HepG2 (cell line): ENCODE data around the gene ACACA. TPM values are rescaled to one million over a fixed set of nuclear protein-coding genes. Genes with fewer than 3 reads are reported as not detected.

Experiments
- ATAC-seq: fragments of 200-7000 bp; cut with Tn5 transposase; 3 replicates; pipeline ENCODE4 v1.9.1; 2020; ENCODE audit warnings: mild to moderate bottlenecking, moderate library complexity
- BruUV-seq: library from RNA; stranded (reverse); fragments of 400-500 nt; replicated peaks from 2 replicates; lab custom pipeline; 2021; lab: Mats Ljungman, UMichigan
- CTCF ChIA-PET: fragments of 300-600 bp; formaldehyde crosslinking; extraction: SDS; loops from one replicate; lab custom pipeline; 2021; ENCODE audit warnings: low total read pairs, inconsistent platforms, low intra/inter-chr PET ratio; lab: Yijun Ruan, JAX
- POLR2A ChIA-PET: fragments of 350-600 bp; sonication (Branson Sonifier 250); formaldehyde crosslinking; loops from one replicate; lab custom pipeline; 2020; ENCODE audit warnings: antibody characterized with exemption, inconsistent platforms; lab: Yijun Ruan, JAX
- DNase-seq: peaks from one replicate; pipeline ENCODE4 v3.0.0-alpha.2; 2015; ENCODE audit warnings: low spot score
- FAIRE-seq: peaks from 3 replicates; lab custom pipeline; 2011; peaks lifted over from hg19 to GRCh38; lab: Jason Lieb, UNC
- H2AFZ ChIP-seq: one replicate; pipeline ENCODE4 v1.6.1; 2011; ENCODE audit warnings: low read length, inconsistent platforms
- H3K27ac ChIP-seq: fragments of 300-600 bp; 3 replicates; pipeline ENCODE4 v1.8.0; 2011; ENCODE audit warnings: mixed run types, mild to moderate bottlenecking, mixed read lengths, low read length, inconsistent platforms; ENCODE audit not compliant: insufficient read depth; ENCODE audit errors: extremely low read length
- H3K27me3 ChIP-seq, 2 experiments: fragments of 200-600 bp in 1 of 2; 2 replicates in 1 of 2; 3 replicates in 1 of 2; pipeline versions ENCODE4 v1.6.0 to v1.8.0; 2011; ENCODE audit warnings: low read length in 2 of 2, mild to moderate bottlenecking in 2 of 2, moderate library complexity in 2 of 2, inconsistent platforms in 1 of 2; ENCODE audit not compliant: insufficient read depth in 2 of 2, control insufficient read depth in 1 of 2
- H3K36me3 ChIP-seq, 2 experiments: fragments of 200-600 bp in 1 of 2; replicated peaks in 1 of 2; 2 replicates in 1 of 2; 3 replicates in 1 of 2; pipeline versions ENCODE4 v1.5.1 to v1.8.0; 2011; ENCODE audit warnings: low read length in 2 of 2, inconsistent platforms in 1 of 2; ENCODE audit not compliant: insufficient read depth in 2 of 2, control insufficient read depth in 1 of 2
- H3K4me1 ChIP-seq: 2 replicates; pipeline ENCODE4 v1.5.1; 2012; ENCODE audit warnings: low read length, inconsistent platforms; ENCODE audit not compliant: insufficient read depth
- H3K4me2 ChIP-seq: 2 replicates; pipeline ENCODE4 v1.6.0; 2011; ENCODE audit warnings: low read depth, low read length, inconsistent platforms
- H3K4me3 ChIP-seq, 3 experiments: fragments of 200-600 bp in 1 of 3; sonication (generic), shearing (Covaris generic) in 1 of 3; replicated peaks in 1 of 3; 2 replicates each; pipeline ENCODE4 v1.5.1; 2011 to 2016; ENCODE audit warnings: low read length in 3 of 3, inconsistent platforms in 2 of 3, low read depth in 2 of 3, mild to moderate bottlenecking in 2 of 3, control low read depth in 1 of 3, mixed read lengths in 1 of 3; ENCODE audit not compliant: insufficient read depth in 1 of 3
- H3K79me2 ChIP-seq: one replicate; pipeline ENCODE4 v1.6.1; 2011; ENCODE audit warnings: low read length, inconsistent platforms; ENCODE audit not compliant: insufficient read depth
- H3K9ac ChIP-seq: 2 replicates; pipeline ENCODE4 v1.6.0; 2011; ENCODE audit warnings: mild to moderate bottlenecking, low read depth, low read length, inconsistent platforms; ENCODE audit not compliant: insufficient read depth
- H3K9me3 ChIP-seq: 2 replicates; pipeline ENCODE4 v1.5.1; 2012; ENCODE audit warnings: mild to moderate bottlenecking, low read length
- H4K20me1 ChIP-seq: 2 replicates; pipeline ENCODE4 v1.6.0; 2011; ENCODE audit warnings: inconsistent platforms, mild to moderate bottlenecking, low read length, moderate library complexity; ENCODE audit not compliant: insufficient read depth
- MAFF ChIP-seq: IDR thresholded peaks from 2 replicates; pipeline ENCODE4 v1.6.1; 2011; ENCODE audit warnings: low read depth, low read length, improper control_type of control experiment
- RBM22 ChIP-seq: fragments of 200-400 bp; formaldehyde crosslinking; optimal IDR thresholded peaks from 2 replicates; pipeline ENCODE3; 2017; ENCODE audit warnings: mild to moderate bottlenecking, low read length, moderate library complexity
- ZFAT ChIP-seq: sonication (generic); formaldehyde crosslinking; conservative IDR thresholded peaks from 2 replicates; pipeline ENCODE4 v1.8.1; 2023; ENCODE audit warnings: missing genetic modification reagents, inconsistent platforms
- ZNF232 ChIP-seq: sonication (generic); formaldehyde crosslinking; IDR thresholded peaks from 2 replicates; pipeline ENCODE4 v1.4.0; 2020; ENCODE audit warnings: missing genetic modification reagents, borderline replicate concordance
- ZNF317 ChIP-seq: sonication (generic); formaldehyde crosslinking; IDR thresholded peaks from 2 replicates; pipeline ENCODE4 v1.5.0; 2020; ENCODE audit warnings: mild to moderate bottlenecking, missing genetic modification reagents
- WGBS: methylation state at CpG from one replicate; pipeline ENCODE4 v1.1.6; 2017; ENCODE audit warnings: low lambda C conversion rate; 5-methylcytosine and 5-hydroxymethylcytosine counted together
- in situ Hi-C: cut with HindIII; loops from 2 replicates; pipeline ENCODE4 v1.10.0; 2017; ENCODE audit warnings: low pct_unique_long_range_greater_than_20kb; ENCODE audit not compliant: extremely low pct_ligation_motif_present
- intact Hi-C: fragments of 100-400 bp; cut with micrococcal nuclease; formaldehyde crosslinking; loops from one replicate; pipeline ENCODE4 v1.10.0; 2022; ENCODE audit not compliant: unreplicated experiment
- polyA plus RNA-seq, 8 experiments: library from polyadenylated mRNA; depleted of rRNA in 3 of 8; stranded (reverse) in 7 of 8; unstranded in 1 of 8; fragments of >200 nt; fragmentation: Illumina TruSeq in 4 of 8; extraction: Trizol in 4 of 8; gene quantifications; 2 replicates each; pipeline versions ENCODE4 v1.2.1 to v1.2.3, GENCODE V29; 2011 to 2016; ENCODE audit warnings: low read depth in 4 of 8, missing spikeins in 1 of 8, mixed read lengths in 1 of 8; ENCODE audit not compliant: insufficient read depth in 1 of 8
- total RNA-seq, 5 experiments: library from RNA; depleted of rRNA; stranded (reverse); fragments of >200 nt; fragmentation: Illumina TruSeq; extraction: Trizol; gene quantifications; 2 replicates each; pipeline ENCODE4 v1.2.3, GENCODE V29; 2016; ENCODE audit warnings: low read depth in 1 of 5
- TF ChIP-seq, protein P1 (sequence below), 2 experiments: IDR thresholded peaks; 2 replicates each; pipeline ENCODE4 v1.6.1; 2011 to 2012; ENCODE audit warnings: low read length in 2 of 2, borderline replicate concordance in 1 of 2, low read depth in 1 of 2, mild to moderate bottlenecking in 1 of 2, moderate library complexity in 1 of 2
- TF ChIP-seq, protein P2 (sequence below): IDR thresholded peaks from 2 replicates; pipeline ENCODE4 v1.6.1; 2016; ENCODE audit warnings: missing biosample characterization, missing genetic modification reagents, low read depth
- TF ChIP-seq, protein P3 (sequence below): sonication (generic); formaldehyde crosslinking; IDR thresholded peaks from 2 replicates; pipeline ENCODE4 v1.4.0; 2020; ENCODE audit warnings: low read depth, missing genetic modification reagents

Gene ACACA
- total and polyA plus RNA-seq, 2 of the 13 experiments (the other 11 are each of a cell fraction or from before 2014, with no cell fraction given) = 39.2 to 47.2 TPM

DNA sequence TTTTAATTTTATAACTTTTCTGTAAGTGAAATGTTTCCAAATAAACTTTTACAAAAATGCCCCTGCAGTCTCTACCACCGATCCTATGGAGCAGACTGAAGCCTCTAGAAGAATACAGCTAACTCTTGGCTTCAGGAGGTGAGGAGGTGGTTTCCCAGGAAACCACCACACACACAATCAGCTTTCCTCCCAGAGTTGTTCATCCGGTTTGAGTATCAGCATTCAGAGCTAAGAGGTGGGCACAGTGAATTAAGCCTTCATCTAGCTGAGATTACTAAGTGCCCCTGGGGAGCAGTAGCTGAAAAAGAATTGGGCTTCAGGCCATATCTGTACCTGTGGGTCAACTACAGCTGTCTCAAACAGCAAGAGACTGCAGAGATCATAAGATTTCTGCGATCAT lies 318.2 kb downstream of the ACACA start:
- Histone ChIP-seq H3K36me3 (peaks cover 13 to 76% of the 10 kb centered on the region in 2 experiments), H2AFZ (no peak overlapping the region), H3K9ac (no peak overlapping the region), H3K9me3 (no peaks in the 10 kb centered on the region), H3K27me3 (no peaks in the 10 kb centered on the region), H4K20me1 (no peaks in the 10 kb centered on the region), H3K4me3 (no peak overlapping the region), H3K27ac (no peak overlapping the region), H3K4me2 (no peak overlapping the region), H3K4me1 (peaks cover 13% of the 10 kb centered on the region), H3K79me2 (no peaks in the 10 kb centered on the region)
- CTCF ChIA-PET = no interaction called here
- POLR2A ChIA-PET = no interaction called here
- TF ChIP-seq RBM22 (peak; percentile 5), ZFAT (CRISPR knock-in tag) (no peak)
- no TSS peak for BruUV-seq
- intact Hi-C loops = no loop called here
- WGBS = 97% methylated on average over 3 of the region's 3 CpGs
- in situ Hi-C loops = no loop called here
- FAIRE-seq (no peak), ATAC-seq (no peak), DNase-seq (no peak)

DNA sequence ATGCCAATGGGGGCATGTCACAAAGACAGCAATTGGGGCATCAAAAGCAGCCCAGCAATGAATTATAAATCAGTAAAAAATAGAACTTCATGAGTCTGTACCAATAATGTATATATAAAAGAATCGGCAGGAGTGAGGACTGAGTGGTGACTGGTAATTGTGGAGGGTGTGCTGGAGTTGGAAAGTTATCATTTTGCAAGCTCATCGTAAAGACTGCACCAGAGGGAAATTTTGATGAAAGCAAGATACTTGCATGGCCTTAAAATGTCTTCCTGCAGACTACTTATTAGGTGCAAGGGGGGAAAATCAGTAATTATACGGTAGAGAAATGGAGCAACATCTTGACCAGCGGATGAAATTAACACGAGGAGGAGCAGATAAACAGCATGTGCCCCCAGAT lies 319.0 kb downstream of the ACACA start:
- ChIA-PET POLR2A (no interaction called here), CTCF (no interaction called here)
- intact Hi-C loops (no loop called here), in situ Hi-C loops (no loop called here)
- Histone ChIP-seq H3K9ac (no peak overlapping the region), H3K4me1 (peaks cover 13% of the 10 kb centered on the region), H3K79me2 (no peaks in the 10 kb centered on the region), H4K20me1 (no peaks in the 10 kb centered on the region), H2AFZ (no peak overlapping the region), H3K4me3 (no peak overlapping the region), H3K9me3 (no peaks in the 10 kb centered on the region), H3K4me2 (no peak overlapping the region), H3K27ac (no peak overlapping the region), H3K27me3 (no peaks in the 10 kb centered on the region), H3K36me3 (peaks cover 8 to 69% of the 10 kb centered on the region in 2 experiments)
- no peak for DNase-seq
- BruUV-seq = no TSS peak
- WGBS = 94% methylated on average over 5 of the region's 5 CpGs
- no peak for ATAC-seq
- FAIRE-seq = no peak
- TF ChIP-seq MAFF (peak; percentile 73), ZNF317 (CRISPR knock-in tag) (no peak), ZNF232 (CRISPR knock-in tag) (no peak)
- TF ChIP-seq, protein P1, sequence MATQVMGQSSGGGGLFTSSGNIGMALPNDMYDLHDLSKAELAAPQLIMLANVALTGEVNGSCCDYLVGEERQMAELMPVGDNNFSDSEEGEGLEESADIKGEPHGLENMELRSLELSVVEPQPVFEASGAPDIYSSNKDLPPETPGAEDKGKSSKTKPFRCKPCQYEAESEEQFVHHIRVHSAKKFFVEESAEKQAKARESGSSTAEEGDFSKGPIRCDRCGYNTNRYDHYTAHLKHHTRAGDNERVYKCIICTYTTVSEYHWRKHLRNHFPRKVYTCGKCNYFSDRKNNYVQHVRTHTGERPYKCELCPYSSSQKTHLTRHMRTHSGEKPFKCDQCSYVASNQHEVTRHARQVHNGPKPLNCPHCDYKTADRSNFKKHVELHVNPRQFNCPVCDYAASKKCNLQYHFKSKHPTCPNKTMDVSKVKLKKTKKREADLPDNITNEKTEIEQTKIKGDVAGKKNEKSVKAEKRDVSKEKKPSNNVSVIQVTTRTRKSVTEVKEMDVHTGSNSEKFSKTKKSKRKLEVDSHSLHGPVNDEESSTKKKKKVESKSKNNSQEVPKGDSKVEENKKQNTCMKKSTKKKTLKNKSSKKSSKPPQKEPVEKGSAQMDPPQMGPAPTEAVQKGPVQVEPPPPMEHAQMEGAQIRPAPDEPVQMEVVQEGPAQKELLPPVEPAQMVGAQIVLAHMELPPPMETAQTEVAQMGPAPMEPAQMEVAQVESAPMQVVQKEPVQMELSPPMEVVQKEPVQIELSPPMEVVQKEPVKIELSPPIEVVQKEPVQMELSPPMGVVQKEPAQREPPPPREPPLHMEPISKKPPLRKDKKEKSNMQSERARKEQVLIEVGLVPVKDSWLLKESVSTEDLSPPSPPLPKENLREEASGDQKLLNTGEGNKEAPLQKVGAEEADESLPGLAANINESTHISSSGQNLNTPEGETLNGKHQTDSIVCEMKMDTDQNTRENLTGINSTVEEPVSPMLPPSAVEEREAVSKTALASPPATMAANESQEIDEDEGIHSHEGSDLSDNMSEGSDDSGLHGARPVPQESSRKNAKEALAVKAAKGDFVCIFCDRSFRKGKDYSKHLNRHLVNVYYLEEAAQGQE (IDR thresholded peaks at IDR 0.05; ENCODE audit: borderline replicate concordance in 1 of 2, low read depth in 1 of 2, low read length in 2 of 2) = no peak
- TF ChIP-seq, protein P2, sequence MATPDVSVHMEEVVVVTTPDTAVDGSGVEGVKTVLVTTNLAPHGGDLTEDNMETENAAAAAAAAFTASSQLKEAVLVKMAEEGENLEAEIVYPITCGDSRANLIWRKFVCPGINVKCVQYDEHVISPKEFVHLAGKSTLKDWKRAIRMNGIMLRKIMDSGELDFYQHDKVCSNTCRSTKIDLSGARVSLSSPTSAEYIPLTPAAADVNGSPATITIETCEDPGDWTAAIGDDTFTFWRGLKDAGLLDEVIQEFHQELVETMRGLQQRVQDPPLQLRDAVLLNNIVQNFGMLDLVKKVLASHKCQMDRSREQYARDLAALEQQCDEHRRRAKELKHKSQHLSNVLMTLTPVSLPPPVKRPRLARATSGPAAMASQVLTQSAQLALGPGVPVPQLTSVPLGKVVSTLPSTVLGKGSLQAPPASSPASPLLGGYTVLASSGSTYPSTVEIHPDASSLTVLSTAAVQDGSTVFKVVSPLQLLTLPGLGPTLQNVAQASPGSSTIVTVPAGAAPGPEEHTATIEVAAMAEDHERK (CRISPR knock-in tag) = no peak
- TF ChIP-seq, protein P3, sequence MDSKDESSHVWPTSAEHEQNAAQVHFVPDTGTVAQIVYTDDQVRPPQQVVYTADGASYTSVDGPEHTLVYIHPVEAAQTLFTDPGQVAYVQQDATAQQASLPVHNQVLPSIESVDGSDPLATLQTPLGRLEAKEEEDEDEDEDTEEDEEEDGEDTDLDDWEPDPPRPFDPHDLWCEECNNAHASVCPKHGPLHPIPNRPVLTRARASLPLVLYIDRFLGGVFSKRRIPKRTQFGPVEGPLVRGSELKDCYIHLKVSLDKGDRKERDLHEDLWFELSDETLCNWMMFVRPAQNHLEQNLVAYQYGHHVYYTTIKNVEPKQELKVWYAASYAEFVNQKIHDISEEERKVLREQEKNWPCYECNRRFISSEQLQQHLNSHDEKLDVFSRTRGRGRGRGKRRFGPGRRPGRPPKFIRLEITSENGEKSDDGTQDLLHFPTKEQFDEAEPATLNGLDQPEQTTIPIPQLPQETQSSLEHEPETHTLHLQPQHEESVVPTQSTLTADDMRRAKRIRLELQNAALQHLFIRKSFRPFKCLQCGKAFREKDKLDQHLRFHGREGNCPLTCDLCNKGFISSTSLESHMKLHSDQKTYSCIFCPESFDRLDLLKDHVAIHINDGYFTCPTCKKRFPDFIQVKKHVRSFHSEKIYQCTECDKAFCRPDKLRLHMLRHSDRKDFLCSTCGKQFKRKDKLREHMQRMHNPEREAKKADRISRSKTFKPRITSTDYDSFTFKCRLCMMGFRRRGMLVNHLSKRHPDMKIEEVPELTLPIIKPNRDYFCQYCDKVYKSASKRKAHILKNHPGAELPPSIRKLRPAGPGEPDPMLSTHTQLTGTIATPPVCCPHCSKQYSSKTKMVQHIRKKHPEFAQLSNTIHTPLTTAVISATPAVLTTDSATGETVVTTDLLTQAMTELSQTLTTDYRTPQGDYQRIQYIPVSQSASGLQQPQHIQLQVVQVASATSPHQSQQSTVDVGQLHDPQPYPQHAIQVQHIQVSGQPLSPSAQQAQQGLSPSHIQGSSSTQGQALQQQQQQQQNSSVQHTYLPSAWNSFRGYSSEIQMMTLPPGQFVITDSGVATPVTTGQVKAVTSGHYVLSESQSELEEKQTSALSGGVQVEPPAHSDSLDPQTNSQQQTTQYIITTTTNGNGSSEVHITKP = no peak
